ENCODE measurements around the gene DDRGK1.

Gene DDRGK1

GRCh38 chr20:3204124-3204794 is at the start of gene DDRGK1:
TSS of gene DDRGK1 (minus strand) at chr20:3204682. CDS start at chr20:3204627, 55 bp downstream.
- in situ Hi-C loops (cut with MboI; ENCODE audit: low sequenced_read_pairs): no loop called here

DNA sequence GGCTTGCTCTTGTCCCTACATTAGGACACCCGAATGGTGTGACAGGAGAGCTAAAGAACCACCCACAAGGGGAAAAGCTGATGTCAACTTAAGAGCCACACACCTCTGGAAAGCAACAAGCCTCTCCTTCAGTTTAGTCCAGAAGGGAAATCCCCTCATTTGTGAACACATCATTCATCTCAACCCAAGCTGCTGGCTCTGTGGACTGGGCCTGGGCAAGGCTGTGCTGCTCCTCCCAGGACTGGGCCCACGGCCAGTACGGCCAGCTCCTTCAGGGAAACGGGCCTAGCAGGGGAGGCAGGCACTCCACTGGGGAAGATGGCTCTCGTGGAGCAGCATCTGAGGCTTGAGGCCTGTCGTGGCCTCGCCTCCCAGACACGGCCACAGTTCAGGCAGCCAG is 47.3 kb upstream of the DDRGK1 start:
- in situ Hi-C loops (cut with MboI; ENCODE audit: low sequenced_read_pairs): no loop called here

DNA sequence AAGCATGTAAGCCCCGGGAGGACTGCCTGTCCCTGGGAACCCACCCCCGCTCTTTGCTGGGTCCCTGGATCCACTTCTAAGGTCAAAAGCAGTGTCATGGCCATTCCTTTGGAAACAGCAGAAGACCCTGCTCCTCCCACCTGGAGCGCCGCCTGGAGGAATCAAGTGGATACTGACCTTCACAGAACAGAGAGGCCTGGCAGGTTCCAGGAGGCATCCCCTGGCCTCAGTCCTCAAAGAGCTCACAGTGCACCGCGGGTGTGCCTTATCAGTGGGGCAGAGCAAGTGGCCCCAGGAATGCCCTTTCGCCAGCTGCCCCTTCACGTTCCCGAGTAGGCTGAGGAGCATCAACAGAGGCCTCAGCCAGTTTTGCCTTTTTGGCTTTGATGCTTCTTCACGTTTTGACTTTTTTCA is 45.6 kb upstream of the DDRGK1 start:
- in situ Hi-C loops (cut with MboI; ENCODE audit: low sequenced_read_pairs): no loop called here

- in situ Hi-C loops (cut with MboI; ENCODE audit: low sequenced_read_pairs): no loop called here
Measured at GRCh38 chr20:3248993-3249347, 44.5 kb upstream of the DDRGK1 start.

- in situ Hi-C loops (cut with MboI; ENCODE audit: low sequenced_read_pairs): no loop called here
Measured at GRCh38 chr20:3248167-3248992, 43.9 kb upstream of the DDRGK1 start.

- in situ Hi-C loops (cut with MboI; ENCODE audit: low sequenced_read_pairs): no loop called here
Measured at GRCh38 chr20:3247638-3248037, 43.2 kb upstream of the DDRGK1 start.

DNA sequence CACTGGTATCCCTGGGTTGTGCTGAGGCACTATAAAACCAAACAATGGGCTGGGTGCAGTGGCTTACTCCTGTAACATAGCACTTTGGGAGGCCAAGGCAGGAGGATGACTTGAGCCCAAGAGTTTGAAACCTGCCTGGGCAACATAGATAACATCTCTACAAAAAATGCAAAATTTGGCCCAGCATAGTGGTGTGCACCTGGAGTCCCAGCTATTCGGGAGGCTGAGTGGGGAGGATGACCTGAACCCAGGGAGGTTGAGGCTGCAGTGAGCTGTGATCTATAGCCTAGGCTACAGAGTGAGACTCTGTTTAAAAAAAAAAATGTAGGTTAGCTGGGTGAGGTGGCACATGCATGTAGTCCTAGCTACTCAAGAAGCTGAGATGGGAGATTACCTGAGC is 42.2 kb upstream of the DDRGK1 start:
- in situ Hi-C loops (cut with MboI; ENCODE audit: low sequenced_read_pairs): no loop called here

DNA sequence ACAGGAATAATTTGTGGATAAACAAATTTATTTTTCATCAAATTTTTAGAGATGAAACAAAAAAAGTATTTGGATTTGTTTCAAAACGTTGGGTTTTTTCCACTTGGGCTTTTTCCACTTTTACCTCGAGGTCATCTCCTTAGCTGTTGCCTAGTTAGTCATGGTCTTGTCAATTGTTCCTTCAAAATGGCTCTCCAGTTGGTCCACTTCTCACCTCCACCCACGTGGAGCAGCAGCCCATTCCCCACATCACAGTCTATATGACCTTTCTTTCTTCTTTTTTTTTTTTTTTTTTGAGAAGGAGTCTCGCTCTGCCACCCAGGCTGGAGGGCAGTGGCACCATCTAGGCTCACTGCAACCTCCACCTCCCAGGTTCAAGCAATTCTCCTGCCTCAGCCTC is 41.2 kb upstream of the DDRGK1 start:
- in situ Hi-C loops (cut with MboI; ENCODE audit: low sequenced_read_pairs): no loop called here

DNA sequence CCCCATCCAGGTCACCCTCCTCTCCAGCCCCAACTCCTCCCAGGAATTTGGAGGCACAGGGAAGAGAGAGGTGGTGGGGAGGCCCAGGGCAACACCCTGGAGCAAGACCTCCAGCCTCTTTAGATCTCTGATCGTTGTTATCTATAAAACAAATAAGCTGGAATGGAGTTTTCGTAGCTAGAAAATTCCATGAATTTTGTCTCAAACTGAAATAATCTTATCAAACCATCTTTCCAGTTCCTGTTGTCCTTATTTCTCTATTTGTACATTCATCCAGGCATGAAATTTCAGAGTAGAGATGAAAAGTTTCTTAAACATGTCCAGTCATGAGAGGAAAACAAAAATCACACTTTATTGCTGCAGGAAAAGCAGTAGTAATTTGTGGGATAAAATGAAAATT is 40.7 kb upstream of the DDRGK1 start:
- in situ Hi-C loops (cut with MboI; ENCODE audit: low sequenced_read_pairs): no loop called here

DNA sequence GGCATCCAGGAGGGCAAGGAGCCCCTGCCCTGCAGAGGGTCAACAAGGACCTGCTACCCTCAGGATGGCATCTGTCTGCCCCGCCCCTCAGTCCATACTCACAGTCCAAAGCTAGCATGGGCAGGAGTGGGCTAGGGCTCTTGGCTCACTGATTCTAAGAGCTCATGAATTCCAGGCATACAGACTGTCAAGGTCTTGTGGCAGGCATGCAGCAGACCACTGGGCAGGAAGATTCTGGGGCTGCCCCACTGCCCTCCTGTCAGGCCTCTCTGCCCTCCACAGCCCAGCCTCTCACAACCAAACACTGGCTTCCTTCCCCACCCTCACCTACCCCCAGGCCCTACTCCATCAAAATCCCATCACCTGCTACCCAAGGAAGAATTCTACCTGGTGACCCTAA is 40.1 kb upstream of the DDRGK1 start:
- in situ Hi-C loops (cut with MboI; ENCODE audit: low sequenced_read_pairs): no loop called here

GRCh38 chr20:3243718-3244358 is 39.4 kb upstream of the DDRGK1 start:
- in situ Hi-C loops (cut with MboI; ENCODE audit: low sequenced_read_pairs): no loop called here

GRCh38 chr20:3242172-3242692 is 37.8 kb upstream of the DDRGK1 start:
- in situ Hi-C loops (cut with MboI; ENCODE audit: low sequenced_read_pairs): no loop called here

DNA sequence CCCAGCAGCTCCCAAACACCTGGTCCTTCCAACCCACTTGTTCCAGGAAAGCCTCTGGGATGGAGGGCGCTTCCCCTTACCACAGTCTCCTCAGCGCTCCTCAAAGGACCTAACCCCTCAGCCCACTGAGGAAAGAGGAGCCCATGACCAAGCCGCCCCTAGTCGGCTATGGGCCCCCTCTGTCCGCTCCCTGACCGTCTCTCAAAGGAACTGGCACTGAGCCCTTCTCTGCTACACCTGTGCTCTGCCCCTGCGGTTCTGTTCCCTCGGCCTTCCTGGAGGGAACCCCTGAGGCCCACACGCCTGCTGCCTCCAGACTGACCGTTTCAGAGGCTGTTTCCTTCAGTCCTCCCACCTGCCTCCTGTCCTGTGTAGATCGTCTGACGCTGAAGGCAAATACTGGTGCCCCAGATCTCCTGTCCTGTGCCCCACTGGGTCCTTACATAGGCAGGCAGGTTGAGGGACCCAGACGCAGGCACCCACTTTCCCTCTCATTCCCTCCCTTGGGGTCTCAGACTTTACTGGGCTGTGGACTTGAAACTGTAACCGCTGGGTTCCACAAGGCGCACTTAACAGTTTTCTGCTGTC is 36.4 kb upstream of the DDRGK1 start:
- in situ Hi-C loops (cut with MboI; ENCODE audit: low sequenced_read_pairs): no loop called here

GRCh38 chr20:3239867-3240775 is 35.6 kb upstream of the DDRGK1 start:
- in situ Hi-C loops (cut with MboI; ENCODE audit: low sequenced_read_pairs): no loop called here

- in situ Hi-C loops (cut with MboI; ENCODE audit: low sequenced_read_pairs): no loop called here
Measured at GRCh38 chr20:3239026-3239866, 34.8 kb upstream of the DDRGK1 start, which contains the start of gene SLC4A11. TSS of gene SLC4A11 (minus strand) at chr20:3239190. CDS start at chr20:3239137, 53 bp downstream.

DNA sequence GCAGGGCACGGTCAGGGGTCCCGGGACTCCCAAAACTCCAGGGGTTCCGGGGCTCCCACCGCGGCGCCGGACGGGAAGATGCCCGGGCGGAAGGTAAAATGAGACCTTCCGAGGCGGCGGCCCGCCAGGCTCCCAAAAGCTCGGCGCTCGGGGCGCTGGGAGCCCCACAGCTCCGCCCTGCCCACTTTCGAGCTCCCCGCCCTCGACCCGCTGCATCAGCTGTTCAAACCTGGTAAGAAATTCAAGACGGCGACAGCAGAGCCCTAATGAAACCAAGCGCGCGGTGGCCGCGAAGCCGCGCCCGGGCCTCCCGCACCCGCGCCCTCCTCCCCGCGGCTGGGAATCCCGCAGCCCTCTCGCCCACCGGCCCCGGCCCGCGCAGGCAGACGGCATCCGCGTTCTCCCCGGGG is 34.1 kb upstream of the DDRGK1 start:
- in situ Hi-C loops (cut with MboI; ENCODE audit: low sequenced_read_pairs): no loop called here

GRCh38 chr20:3237958-3238615 is 33.6 kb upstream of the DDRGK1 start:
- in situ Hi-C loops (cut with MboI; ENCODE audit: low sequenced_read_pairs): no loop called here

DNA sequence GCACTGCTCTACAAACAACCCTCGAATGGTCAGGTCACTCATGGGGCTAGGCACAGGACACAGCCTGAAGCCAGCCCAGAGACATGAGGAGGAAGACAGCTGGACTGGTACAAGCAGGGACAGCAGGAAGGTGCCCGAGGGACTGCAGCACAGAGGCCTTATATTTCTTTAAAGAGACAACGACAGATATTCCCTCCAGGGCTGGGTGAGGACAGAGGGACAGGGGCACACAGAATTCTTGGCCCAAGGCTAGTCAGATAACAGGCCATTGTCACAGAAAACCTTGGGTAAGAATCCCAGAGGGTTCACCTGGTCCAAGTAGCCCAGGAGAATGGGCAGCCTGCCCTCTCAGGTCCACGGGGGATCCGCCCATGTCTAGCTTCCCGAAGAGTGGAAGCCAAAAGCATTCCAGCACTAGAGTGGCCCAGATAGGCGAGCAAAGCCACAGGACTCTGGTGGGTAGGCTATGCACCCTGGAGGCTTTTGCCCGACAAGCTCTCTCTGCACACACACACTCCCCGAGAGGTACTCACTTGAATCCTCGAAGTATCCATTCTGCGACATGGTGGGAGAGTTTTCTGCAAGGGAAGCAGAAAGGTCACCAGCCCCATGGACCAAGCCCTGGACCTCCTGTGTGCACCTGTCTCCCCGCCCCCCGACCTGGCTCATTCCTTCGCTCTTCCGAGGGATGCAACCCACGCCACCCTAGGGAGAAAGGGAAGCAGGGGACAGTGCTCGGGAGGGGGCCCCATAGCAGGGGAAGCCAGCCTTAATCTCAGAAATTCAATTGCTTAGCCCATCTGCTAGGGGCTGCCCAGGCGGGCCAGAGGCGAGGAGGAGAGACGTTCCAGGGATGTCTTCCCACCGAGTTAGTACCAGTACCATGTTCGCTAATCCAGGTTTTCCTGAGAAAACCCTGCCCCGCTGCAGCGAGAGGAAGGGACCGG is 32.8 kb upstream of the DDRGK1 start:
- in situ Hi-C loops (cut with MboI; ENCODE audit: low sequenced_read_pairs): no loop called here
